ENCODE measurements around the gene RTCB. TPM values are rescaled to one million over a fixed set of nuclear protein-coding genes. Genes with fewer than 3 reads are reported as not detected.

The RTCB gene
- polyA plus RNA-seq, 1 of the 3 experiments (the other 2 are of a cell fraction): 89.6 TPM

GRCh38 chr22:32375678-32376450, 36.2 kb downstream of the RTCB start:
- Histone ChIP-seq H4K20me1 (ENCODE audit: insufficient read depth) (no peaks in the 10 kb centered on the region), H3K9me2 (no peaks in the 10 kb centered on the region), H3K4me2 (no peak overlapping the region), H3K27me3 (ENCODE audit: insufficient read depth) (no peaks in the 10 kb centered on the region), H3K27ac (ENCODE audit: low read depth in 2 of 2, low read length in 1 of 2) (no peak overlapping the region), H3K4me3 (ENCODE audit: low read depth in 2 of 2, low read length in 1 of 2) (no peak overlapping the region), H3K9me3 (no peaks in the 10 kb centered on the region), H3K79me2 (ENCODE audit: insufficient read depth) (no peaks in the 10 kb centered on the region), H3K9ac (no peak overlapping the region), H2AFZ (ENCODE audit: low read depth) (no peak overlapping the region), H3K4me1 (ENCODE audit: control insufficient read depth in 1 of 2, insufficient read depth in 2 of 2, low read depth in 1 of 2, low read length in 1 of 2) (peaks cover 0 to 4% of the 10 kb centered on the region in 2 experiments; a peak in 1 of 4 replicates), H3K36me3 (replicated peaks in 1 of 2; ENCODE audit: control insufficient read depth in 1 of 2, insufficient read depth in 2 of 2, low read length in 1 of 2) (no peaks in the 10 kb centered on the region), H3F3A (replicated peaks; ENCODE audit: insufficient read depth) (no peaks in the 10 kb centered on the region)
- POLR2A ChIA-PET: no interaction called here
- no peak for DNase-seq
- TF ChIP-seq, protein P1, sequence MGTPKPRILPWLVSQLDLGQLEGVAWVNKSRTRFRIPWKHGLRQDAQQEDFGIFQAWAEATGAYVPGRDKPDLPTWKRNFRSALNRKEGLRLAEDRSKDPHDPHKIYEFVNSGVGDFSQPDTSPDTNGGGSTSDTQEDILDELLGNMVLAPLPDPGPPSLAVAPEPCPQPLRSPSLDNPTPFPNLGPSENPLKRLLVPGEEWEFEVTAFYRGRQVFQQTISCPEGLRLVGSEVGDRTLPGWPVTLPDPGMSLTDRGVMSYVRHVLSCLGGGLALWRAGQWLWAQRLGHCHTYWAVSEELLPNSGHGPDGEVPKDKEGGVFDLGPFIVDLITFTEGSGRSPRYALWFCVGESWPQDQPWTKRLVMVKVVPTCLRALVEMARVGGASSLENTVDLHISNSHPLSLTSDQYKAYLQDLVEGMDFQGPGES (IDR thresholded peaks at IDR 0.05; ENCODE audit: low read depth, low read length): no peak
- no peak for TF ChIP-seq YY1 (IDR thresholded peaks at IDR 0.05; ENCODE audit: low read depth)
- no peak for TF ChIP-seq RCOR1 (IDR thresholded peaks at IDR 0.05; ENCODE audit: low read length)
- TF ChIP-seq, protein P2, sequence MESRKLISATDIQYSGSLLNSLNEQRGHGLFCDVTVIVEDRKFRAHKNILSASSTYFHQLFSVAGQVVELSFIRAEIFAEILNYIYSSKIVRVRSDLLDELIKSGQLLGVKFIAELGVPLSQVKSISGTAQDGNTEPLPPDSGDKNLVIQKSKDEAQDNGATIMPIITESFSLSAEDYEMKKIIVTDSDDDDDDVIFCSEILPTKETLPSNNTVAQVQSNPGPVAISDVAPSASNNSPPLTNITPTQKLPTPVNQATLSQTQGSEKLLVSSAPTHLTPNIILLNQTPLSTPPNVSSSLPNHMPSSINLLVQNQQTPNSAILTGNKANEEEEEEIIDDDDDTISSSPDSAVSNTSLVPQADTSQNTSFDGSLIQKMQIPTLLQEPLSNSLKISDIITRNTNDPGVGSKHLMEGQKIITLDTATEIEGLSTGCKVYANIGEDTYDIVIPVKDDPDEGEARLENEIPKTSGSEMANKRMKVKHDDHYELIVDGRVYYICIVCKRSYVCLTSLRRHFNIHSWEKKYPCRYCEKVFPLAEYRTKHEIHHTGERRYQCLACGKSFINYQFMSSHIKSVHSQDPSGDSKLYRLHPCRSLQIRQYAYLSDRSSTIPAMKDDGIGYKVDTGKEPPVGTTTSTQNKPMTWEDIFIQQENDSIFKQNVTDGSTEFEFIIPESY (IDR thresholded peaks at IDR 0.05; ENCODE audit: borderline replicate concordance, low read depth): no peak
- TF ChIP-seq TEAD4 (IDR thresholded peaks at IDR 0.05; ENCODE audit: borderline replicate concordance, insufficient read depth): no peak
- TF ChIP-seq USF2 (IDR thresholded peaks at IDR 0.05; ENCODE audit: borderline replicate concordance, low read depth, low read length): no peak
- TF ChIP-seq SMC3 (IDR thresholded peaks at IDR 0.05; ENCODE audit: low read depth, low read length): no peak
- no peak for TF ChIP-seq RXRA (IDR thresholded peaks at IDR 0.05; ENCODE audit: borderline replicate concordance, low read depth)
- no peak for TF ChIP-seq MAX (IDR thresholded peaks at IDR 0.05; ENCODE audit: low read depth)
- no peak for TF ChIP-seq NFIC (IDR thresholded peaks at IDR 0.05; ENCODE audit: borderline replicate concordance)
- no peak for TF ChIP-seq NRF1 (IDR thresholded peaks at IDR 0.05; ENCODE audit: low read depth, low read length)
- TF ChIP-seq POLR2AphosphoS5 (IDR thresholded peaks at IDR 0.05; ENCODE audit: low read depth, low read length): no peak
- no peak for TF ChIP-seq PBX3 (IDR thresholded peaks at IDR 0.05)
- no peak for TF ChIP-seq CHD2 (IDR thresholded peaks at IDR 0.05; ENCODE audit: low read length, partially characterized antibody)
- TF ChIP-seq REST (IDR thresholded peaks at IDR 0.05; ENCODE audit: low read depth, low read length): no peak
- no peak for TF ChIP-seq FOXM1 (IDR thresholded peaks at IDR 0.05; ENCODE audit: low read depth)
- TF ChIP-seq MXI1 (IDR thresholded peaks at IDR 0.05; ENCODE audit: low read depth, low read length): no peak
- no peak for TF ChIP-seq SIN3A (IDR thresholded peaks at IDR 0.05; ENCODE audit: borderline replicate concordance, low read depth, low read length)
- 53% methylated on average over 7 of the region's 7 CpGs for WGBS (ENCODE audit: low lambda C conversion rate)
- CTCF ChIA-PET: interaction anchor here (1.2 kb wide), 1 partner anchor 98 kb away, joined by 3 read pairs; no protein-coding TSS in a partner anchor
